HepG2 (cell line): ENCODE results near the gene XKR7. TPM values are rescaled to one million over a fixed set of nuclear protein-coding genes. Genes with fewer than 3 reads are reported as not detected.

Experiments
- AGO2 ChIP-seq: fragments of 200-400 bp; formaldehyde crosslinking; optimal IDR thresholded peaks from 2 replicates; pipeline ENCODE3; 2017; ENCODE audit warnings: mild to moderate bottlenecking, low read depth, low read length, moderate library complexity
- CEBPG ChIP-seq: IDR thresholded peaks from 2 replicates; pipeline ENCODE4 v1.6.1; 2016
- GMEB1 ChIP-seq: sonication (generic); formaldehyde crosslinking; IDR thresholded peaks from 2 replicates; pipeline ENCODE4 v1.5.1; 2020; ENCODE audit warnings: missing genetic modification reagents, mild to moderate bottlenecking, borderline replicate concordance
- IKZF4 ChIP-seq: sonication (generic); formaldehyde crosslinking; IDR thresholded peaks from 2 replicates; pipeline ENCODE4 v1.5.1; 2020; ENCODE audit warnings: borderline replicate concordance, mild to moderate bottlenecking, low read depth, missing genetic modification reagents; ENCODE audit errors: not compliant biosample characterization
- IRF1 ChIP-seq: sonication (generic); formaldehyde crosslinking; IDR thresholded peaks from 2 replicates; pipeline ENCODE4 v1.4.0; 2020; ENCODE audit warnings: low read depth, mild to moderate bottlenecking, missing genetic modification reagents
- LCORL ChIP-seq, 2 experiments: fragments of 450-650 bp in 1 of 2; sonication (generic) in 1 of 2; formaldehyde crosslinking in 1 of 2; IDR thresholded peaks; 2 replicates each; pipeline versions ENCODE4 v1.5.0 to v1.6.1; 2017 to 2020; ENCODE audit warnings: antibody characterized with exemption in 1 of 2, missing genetic modification reagents in 1 of 2
- MAF1 ChIP-seq: sonication (generic); formaldehyde crosslinking; IDR thresholded peaks from 2 replicates; pipeline ENCODE4 v1.5.0; 2020; ENCODE audit warnings: missing genetic modification reagents, borderline replicate concordance
- MTERF4 ChIP-seq: sonication (generic); formaldehyde crosslinking; IDR thresholded peaks from 2 replicates; pipeline ENCODE4 v1.8.0; 2023; ENCODE audit warnings: mild to moderate bottlenecking, missing genetic modification reagents
- NBN ChIP-seq: fragments of 450-650 bp; conservative IDR thresholded peaks from 2 replicates; pipeline ENCODE4 v1.6.1; 2017
- ZBTB10 ChIP-seq: sonication (generic); formaldehyde crosslinking; IDR thresholded peaks from 2 replicates; pipeline ENCODE4 v1.4.0; 2020; ENCODE audit warnings: missing genetic modification reagents, borderline replicate concordance
- ZNF274 ChIP-seq: sonication (generic); formaldehyde crosslinking; IDR thresholded peaks from 2 replicates; pipeline ENCODE4 v1.5.1; 2020; ENCODE audit warnings: mild to moderate bottlenecking, missing genetic modification reagents
- ZNF44 ChIP-seq: sonication (generic); formaldehyde crosslinking; IDR thresholded peaks from 2 replicates; pipeline ENCODE4 v1.5.1; 2020; ENCODE audit warnings: mild to moderate bottlenecking, missing genetic modification reagents
- ZNF512B ChIP-seq: sonication (generic); formaldehyde crosslinking; IDR thresholded peaks from 2 replicates; pipeline ENCODE4 v1.5.1; 2020; ENCODE audit warnings: missing genetic modification reagents, mild to moderate bottlenecking, borderline replicate concordance
- ZNF737 ChIP-seq: sonication (generic); formaldehyde crosslinking; IDR thresholded peaks from 2 replicates; pipeline ENCODE4 v1.5.0; 2020; ENCODE audit warnings: missing genetic modification reagents, mild to moderate bottlenecking, borderline replicate concordance
- ZNF772 ChIP-seq: sonication (generic); formaldehyde crosslinking; IDR thresholded peaks from 2 replicates; pipeline ENCODE4 v1.5.0; 2020; ENCODE audit warnings: mild to moderate bottlenecking, missing genetic modification reagents
- ZSCAN9 ChIP-seq: IDR thresholded peaks from 2 replicates; pipeline ENCODE4 v1.6.1; 2016; ENCODE audit warnings: borderline replicate concordance
- polyA plus RNA-seq, 8 experiments: library from polyadenylated mRNA; depleted of rRNA in 3 of 8; stranded (reverse) in 7 of 8; unstranded in 1 of 8; fragments of >200 nt; fragmentation: Illumina TruSeq in 4 of 8; extraction: Trizol in 4 of 8; gene quantifications; 2 replicates each; pipeline versions ENCODE4 v1.2.1 to v1.2.3, GENCODE V29; 2011 to 2016; ENCODE audit warnings: low read depth in 4 of 8, missing spikeins in 1 of 8, mixed read lengths in 1 of 8; ENCODE audit not compliant: insufficient read depth in 1 of 8
- total RNA-seq, 5 experiments: library from RNA; depleted of rRNA; stranded (reverse); fragments of >200 nt; fragmentation: Illumina TruSeq; extraction: Trizol; gene quantifications; 2 replicates each; pipeline ENCODE4 v1.2.3, GENCODE V29; 2016; ENCODE audit warnings: low read depth in 1 of 5

Gene XKR7
- total and polyA plus RNA-seq, 2 of the 13 experiments (the other 11 are each of a cell fraction or from before 2014, with no cell fraction given) = not detected

- TF ChIP-seq ZNF44 (CRISPR knock-in tag) = peak; percentile 100
- peak; percentile 100 for TF ChIP-seq ZNF772 (CRISPR knock-in tag)
- peak; percentile 100 for TF ChIP-seq ZBTB10
- TF ChIP-seq ZNF274 (CRISPR knock-in tag) = peak; percentile 100
- TF ChIP-seq ZNF737 (CRISPR knock-in tag) = peak; percentile 100
- TF ChIP-seq LCORL (IDR thresholded peaks at IDR 0.05) = no peak
- peak; percentile 100 for TF ChIP-seq LCORL (CRISPR knock-in tag; IDR thresholded peaks at IDR 0.05)
- TF ChIP-seq ZNF512B (CRISPR knock-in tag) = peak; percentile 100
- TF ChIP-seq AGO2 = no peak
- peak; percentile 100 for TF ChIP-seq MAF1
- peak; percentile 92 for TF ChIP-seq GMEB1 (CRISPR knock-in tag)
- peak; percentile 100 for TF ChIP-seq MTERF4
- TF ChIP-seq IKZF4 (CRISPR knock-in tag) = peak; percentile 100
- peak; percentile 91 for TF ChIP-seq CEBPG (CRISPR knock-in tag)
- peak; percentile 100 for TF ChIP-seq IRF1
- peak; percentile 100 for TF ChIP-seq ZSCAN9
- TF ChIP-seq NBN = no peak
These were observed 558 bp downstream of the XKR7 start (continued) for GRCh38 chr20:31968291-31969126.
